HG03095 (cell line): ENCODE results near the gene SEPTIN2.
"Not testable (repeated sequence)": the region's sequence is repeated elsewhere in the genome, so short reads cannot be mapped to it uniquely, and the experiment has no call there.

Source experiments
- ATAC-seq: cut with Tn5 transposase; IDR thresholded peaks from one replicate; pipeline ENCODE4 v1.9.1; 2021; ENCODE audit warnings: moderate library complexity; ENCODE audit not compliant: unreplicated experiment

SEPTIN2 gene

DNA sequence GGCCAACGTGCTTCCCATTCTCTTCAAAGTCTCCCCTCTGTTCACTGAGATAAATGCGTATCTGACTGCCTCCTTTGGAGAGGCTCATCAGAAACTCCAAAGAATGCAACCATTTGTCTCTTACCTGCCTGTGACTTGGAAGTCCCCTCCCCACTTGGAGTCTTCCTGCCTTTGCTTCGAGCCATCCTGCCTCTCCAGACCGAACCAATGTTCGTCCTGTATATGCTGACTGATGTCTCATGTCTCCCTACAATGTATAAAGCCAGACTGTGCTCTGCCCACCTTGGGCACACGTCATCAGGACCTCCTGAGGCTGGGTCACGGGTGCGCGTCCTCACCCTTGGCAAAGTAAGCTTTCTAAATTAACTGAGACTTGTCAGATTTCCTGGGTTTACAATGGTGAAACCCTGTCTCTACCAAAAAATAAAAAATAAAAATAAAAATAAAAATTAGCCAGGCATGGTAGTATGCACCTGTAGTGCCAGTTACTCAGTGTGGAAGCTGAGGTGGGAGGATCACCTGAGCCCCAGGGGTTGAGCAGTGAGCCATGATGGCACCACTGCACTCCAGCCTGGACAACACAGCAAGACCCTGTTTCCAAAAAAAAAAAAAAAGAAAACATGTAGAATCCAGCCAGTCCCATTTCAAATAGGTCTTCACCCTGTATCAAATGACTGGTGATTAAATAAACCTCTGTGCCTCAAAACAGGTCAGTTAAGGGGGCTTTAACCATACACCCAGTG is 29.2 kb upstream of the SEPTIN2 start:
- ATAC-seq, result no peak

DNA sequence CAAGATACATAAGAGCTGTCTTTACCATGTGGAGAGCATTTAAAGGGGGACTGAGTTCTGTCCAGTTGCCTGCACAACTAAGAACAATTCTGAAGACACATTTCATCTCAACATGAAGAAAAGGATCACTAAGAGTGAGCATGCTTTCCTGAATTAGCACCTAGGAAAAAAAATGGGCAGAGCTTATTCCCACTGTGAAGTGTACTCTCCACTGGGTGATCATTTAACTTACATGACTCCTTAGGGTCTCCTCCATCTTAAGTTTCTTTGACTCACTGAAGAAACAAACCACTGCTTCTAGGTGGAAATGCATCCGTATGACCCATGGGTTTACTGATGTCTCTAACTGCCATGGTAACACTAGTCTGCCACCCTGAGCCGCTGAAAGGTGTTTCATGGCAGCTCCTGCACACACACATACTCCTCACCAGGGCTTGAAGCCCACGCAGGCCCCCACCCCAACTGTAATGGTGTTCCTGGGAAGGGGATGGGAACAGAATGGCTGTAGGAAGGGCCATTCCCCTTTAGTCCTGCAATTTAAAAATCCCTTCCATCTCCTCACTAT is 27.3 kb upstream of the SEPTIN2 start:
- ATAC-seq, result no peak

DNA sequence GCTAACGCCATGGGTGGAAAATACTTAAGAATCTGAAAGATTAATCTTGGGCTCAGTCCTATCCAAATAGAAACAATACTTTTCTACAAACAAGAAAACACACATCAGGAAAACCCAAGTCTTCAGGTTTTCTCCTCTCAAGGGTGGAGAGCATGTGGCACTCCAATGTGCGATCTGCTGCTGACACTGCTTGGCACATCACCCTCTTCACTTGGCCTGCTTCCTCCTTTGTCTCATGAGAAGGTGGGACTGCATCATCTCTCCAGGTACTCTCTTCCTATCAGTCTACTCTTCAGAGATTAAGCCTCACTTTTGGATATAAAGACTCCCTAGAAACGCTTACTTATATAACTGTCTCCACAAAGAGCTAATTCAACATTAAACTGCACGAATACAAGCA is 26.7 kb upstream of the SEPTIN2 start:
- no peak for ATAC-seq

DNA sequence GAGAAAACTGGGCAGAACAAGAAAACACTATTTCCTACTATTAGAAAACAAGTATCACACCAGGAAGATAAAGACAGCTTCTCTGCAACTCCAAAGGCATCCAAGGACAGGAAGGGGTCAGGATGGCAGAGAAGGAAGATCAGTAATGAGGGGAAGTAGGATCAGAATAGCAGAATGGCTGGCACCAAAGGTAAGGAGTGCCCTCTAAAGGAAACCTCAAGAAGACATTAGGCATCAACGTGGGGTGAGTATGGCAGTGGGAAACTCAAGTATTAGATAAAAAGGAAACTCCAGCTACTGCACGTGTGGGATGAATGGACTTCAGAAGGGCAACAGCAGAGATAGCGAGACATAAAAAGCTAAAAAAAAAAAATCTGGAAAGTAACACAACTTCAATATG is 26.1 kb upstream of the SEPTIN2 start:
- ATAC-seq, result no peak

DNA sequence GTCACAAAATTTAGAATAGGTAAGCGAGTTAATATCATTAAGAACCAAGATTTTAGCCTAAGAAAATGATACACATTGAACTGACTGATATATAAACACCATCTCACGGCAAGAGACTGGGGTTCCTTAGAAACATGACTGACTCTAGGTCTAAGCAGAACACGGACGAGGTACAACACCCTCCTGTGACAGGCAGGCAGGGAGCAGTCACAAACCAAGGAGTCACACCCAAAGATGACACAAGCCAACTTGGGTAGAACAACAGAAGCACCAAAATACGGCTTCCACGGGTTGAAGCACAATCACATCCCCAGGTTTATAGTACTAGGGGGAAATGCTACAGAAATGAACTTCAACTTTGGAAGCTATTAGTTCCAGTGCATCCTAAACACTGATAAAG is 24.6 kb upstream of the SEPTIN2 start:
- ATAC-seq, result no peak

DNA sequence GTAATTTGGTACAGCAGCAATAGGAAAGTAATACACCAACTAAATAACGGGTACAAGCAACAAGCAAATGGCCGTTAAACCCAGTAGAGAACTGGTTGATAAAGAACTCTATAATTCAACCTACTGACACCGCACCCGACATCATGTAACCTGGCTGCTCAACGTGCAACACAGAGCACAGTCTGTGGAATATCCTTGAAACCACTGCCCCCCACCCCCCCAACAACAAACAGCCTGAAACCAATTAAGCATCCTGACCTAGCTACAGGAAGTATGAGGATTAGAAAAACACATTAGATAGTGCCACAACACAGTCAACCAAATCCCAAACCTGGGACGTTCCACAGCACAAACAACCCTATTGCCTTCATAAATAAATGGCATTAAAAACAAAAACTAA is 23.7 kb upstream of the SEPTIN2 start:
- ATAC-seq, result no peak

DNA sequence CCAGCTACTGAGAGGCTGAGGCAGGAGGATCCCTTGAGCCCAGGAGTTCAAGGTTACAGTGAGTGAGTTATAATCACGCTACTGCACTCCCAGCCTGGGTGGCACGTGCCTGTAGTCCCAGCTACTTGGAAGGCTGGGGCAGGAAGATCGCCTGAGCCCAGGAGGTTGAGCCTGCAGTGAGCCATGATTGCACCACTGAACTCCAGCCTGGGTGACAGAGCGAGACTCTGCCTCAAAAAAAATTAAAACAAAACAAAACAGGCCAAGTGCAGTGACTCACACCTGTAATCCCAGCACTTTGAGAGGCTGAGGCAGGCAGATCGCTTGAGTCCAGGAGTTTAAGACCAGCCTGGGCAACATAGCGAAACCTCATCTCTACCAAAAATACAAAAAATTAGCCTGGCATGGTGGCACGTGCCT is 22.3 kb upstream of the SEPTIN2 start:
- not testable (repeated sequence) for ATAC-seq

DNA sequence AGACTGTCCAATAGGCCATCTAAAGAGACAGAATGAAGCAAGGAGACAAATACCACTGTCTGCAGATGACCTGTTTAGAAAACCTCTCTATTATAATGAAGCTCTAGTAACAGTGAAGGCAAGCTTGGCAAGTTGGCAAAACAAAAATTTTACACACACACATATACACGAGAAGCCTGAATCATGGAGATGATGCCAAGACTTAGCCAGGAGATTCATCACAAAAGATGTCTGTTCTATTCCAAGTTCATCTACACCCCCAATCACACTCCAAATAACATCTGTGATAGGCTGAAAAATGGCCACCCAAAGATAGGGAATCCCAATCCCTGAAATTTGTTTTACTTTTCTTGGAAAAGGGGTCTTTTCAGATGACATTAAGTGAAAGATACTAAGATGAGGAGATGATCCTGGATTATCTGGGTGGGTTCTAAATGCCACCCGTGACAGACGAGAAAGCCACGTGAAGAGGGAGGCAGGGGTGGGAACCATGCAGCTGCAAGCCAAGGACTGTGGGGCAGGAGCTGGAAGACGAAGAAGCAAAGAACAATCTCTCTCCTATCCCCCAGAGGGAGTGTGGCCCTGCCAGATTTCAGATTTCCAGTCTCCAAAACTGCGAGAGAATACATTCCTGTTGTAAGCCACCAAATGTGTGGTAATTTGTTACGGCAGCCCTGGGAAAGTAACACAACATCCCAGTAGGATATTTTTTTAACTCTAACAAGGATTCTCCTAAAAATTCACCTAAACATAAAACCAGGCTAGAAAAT is 20.2 kb upstream of the SEPTIN2 start:
- ATAC-seq, result no peak

DNA sequence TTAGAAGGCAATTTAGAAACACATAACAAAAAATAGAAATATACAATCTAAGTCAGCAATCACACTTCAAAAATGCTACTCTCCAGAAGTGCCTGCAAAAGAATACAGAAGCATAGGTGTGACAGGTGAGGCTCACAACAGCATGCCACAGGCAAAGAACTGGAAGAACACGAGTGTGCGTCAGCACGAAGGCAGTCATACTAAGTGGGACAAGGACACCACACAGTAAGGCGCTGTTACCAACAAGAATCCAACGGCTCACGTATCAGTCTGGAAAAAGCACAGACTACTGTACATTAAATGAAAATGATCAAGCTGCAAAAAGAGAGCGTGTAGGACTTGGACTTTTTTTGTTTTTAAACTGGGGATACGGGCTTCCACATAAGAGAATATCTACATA is 19.0 kb upstream of the SEPTIN2 start:
- ATAC-seq, result no peak

DNA sequence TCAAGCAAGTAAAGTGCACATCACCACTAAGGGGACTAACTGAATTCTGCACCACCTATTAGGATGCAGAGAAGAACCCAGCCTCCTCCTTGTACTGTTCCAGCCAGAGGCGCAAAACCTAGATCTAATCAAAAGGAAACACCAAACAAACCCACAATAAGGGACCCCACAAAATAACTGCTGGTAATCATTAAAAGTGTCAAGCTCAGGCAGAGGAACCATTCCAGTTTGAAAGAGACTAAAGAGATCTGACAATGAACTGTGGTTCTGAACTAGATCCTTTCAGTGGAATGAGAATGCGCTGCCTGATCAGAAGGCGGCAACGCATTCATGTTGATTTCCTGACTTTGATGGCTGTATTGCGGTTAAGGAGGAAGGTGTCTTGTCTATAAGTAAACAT is 17.1 kb upstream of the SEPTIN2 start:
- ATAC-seq, result no peak

DNA sequence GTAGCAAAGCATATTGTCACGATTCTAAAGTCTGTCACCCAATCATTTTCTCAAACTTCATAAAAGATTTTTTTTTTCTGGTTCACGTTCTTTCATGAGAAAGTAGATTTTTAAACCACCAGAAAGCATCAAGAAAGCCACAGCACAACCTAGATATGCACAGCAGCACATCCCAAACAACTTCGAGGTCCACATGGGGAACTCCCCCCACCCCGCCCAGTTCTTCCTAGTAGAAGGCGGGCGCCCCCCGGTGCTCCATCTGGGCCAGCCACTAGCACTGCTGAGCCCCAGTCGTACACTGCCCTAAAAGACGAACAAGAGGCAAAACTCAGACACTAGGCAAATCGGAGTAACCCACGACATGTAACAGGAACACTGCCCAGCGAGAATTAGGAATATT is 15.7 kb upstream of the SEPTIN2 start:
- no peak for ATAC-seq

DNA sequence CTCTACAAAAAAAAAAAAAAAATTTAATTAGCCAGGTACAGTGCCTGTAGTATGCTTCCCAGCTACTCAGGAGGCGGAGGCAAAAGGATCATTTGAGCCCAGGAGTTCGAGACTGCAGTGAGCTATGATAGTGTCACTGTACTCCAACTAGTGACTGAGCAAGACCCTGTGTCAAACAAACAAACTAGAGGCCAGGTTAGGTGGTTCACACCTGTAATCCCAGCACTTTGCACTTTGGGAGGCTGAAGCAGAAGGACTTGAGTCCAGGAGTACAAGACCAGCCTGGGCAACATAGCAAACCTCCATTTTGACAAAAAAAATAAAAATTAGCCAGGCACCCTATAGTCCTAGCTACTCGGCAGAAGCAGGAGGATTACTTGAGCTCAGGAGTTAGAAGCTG is 13.6 kb upstream of the SEPTIN2 start:
- ATAC-seq, result no peak

DNA sequence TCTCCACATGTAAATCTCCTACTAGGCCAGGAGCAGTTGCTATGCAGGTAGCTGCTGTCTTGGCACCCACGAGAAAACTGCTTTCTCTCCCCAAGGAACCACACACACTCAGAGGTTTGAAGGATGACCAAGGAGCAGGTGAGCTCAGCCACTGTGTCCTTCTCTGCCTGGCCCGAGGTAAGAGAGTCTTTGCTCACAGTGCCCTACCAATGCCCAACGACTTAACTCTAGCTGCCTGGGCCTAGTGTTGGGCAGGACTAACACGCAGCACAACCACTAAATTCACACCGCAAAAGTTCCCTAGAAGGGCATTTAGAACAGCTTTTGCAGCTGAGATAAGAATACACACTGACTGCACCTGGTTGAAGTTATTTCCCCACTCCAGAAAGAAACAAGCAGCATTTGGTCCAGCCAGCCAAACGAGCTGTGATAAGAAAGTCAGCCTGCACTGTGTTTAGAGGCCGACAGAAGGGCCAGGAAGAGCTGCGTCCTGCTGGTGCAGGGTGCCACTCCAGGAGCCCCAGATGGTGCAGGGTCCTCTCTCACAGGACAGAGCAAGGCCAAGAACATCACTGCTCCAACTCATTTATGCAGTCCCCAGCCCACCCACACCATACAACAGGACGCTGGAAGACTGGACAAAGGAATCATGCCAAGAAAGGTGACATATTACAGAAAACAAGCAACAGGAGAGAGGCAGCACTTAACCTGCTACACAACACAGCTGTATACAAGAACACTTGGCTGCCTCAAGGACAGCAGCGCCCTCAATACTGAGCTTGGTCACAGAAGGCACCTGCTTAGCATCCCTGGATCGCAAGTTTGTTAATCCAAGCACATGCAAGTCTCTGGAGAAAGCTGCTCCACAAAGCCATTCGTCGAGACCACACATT is 12.7 kb upstream of the SEPTIN2 start:
- ATAC-seq, result no peak

DNA sequence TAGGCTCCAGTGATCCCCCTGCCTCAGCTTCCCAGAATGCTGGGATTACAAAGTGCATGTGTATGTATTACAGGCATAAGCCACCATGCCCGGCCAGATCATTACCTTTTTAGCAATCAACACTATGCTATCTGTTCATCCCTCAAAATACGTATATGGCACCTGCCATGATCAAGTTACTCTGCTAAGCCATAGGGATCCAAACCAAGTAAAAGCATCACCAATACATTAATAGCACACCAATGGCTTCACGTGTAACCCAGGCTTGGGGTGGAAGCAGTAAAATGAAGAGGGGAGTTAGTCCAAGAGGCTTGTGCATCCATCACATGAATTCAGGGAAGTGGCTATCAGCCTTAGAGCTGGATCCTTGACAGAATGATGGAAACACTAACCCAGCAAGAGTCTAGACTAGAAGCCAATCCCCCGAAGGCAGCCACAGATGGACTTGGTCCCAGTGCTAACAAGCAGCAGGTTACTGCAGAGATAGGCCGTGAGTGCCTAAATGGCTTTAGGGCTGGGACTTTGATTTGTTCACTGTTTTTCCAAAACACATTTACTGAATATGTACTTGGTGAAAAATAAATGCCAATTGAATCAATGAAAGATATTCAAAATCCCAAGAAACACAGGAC is 11.6 kb upstream of the SEPTIN2 start:
- ATAC-seq, result no peak

DNA sequence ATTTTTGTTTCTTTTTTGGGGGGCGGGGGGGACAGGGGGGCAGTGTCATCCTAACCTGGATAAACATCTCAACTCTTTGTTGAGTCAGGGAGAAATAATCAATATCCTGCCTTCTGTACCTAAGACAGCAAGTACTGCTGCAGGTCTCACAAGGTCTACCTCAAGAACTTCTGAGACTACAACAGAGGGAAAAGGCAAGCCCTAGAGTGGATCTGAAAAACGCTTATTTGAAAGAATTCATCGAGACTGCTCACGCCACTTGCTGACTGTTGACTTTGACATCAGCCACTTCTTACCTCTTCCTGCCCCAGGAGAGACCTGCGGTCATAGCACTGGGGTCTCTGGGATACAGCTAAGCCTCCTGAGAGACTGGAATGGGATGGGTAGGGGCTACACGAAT is 8.7 kb upstream of the SEPTIN2 start:
- no peak for ATAC-seq

DNA sequence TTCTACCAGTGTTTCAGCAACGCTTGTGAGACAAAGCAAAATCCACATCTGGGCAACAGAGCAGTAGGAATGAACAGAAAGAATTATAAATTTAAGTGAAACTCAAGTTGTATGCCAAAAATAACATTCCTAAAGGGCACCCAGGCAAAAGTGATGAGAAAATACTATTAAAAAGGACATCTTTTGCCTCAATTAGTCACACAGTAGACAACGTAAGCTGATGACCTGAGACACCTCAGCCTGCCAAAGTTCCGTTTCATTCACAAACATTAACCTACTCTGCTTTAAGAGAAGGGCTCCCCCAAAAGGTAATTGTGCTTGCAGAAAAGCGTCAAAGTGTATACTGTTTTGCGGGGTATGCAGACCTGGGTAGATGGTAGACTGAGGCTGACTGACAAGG is 7.5 kb upstream of the SEPTIN2 start:
- no peak for ATAC-seq

DNA sequence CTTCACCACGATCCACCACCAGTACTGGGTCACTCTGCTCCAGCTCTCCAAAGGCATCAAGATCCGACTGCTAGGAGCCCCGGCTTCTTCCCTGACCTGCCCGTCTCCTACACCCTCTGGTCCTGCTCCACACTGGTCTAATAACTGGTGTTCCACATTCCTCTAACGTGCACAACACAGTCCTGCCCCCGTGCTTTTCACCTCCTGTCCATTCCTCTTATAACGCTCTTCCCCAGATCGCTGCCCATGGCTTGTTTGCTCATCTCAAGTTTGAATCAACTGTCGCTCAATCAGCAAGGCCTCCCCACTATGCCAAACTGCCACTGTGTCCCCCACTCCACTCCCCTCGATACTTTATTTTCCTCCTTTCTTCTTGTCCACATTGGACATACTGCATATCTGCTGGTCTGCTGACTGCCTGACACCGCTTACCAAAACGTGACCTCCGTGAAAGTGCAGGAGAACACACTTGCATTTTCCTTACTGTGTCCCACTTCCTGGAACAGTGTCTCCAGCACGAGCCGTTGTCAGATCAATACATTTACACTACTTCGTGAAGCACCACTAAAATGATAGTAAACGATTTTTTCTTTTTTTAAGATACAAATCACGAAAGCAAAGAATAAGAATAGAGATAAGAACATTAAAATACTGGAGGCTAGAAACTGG is 6.8 kb upstream of the SEPTIN2 start:
- no peak for ATAC-seq

DNA sequence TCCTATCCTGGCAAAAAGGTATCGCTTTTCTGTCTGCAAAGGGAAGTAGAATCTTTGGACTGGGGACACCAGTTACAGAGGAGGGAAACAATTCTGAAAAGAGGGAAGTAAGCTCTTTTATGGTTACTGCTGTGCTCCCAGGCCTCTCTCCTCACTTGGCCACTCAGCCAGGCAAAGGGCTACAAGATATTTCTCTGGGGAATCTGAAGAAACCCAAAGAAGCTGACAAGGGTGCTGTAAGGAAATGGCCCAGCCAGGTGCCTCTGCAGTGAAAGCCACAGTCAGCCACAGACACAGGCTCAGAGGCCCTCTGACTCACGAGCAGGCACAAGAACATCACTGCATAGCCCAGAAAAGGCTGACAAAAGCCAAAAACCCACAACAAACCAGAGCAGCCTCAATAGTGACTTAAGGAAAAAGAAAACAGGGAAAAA is 6.0 kb upstream of the SEPTIN2 start:
- ATAC-seq, result peak; percentile 43

DNA sequence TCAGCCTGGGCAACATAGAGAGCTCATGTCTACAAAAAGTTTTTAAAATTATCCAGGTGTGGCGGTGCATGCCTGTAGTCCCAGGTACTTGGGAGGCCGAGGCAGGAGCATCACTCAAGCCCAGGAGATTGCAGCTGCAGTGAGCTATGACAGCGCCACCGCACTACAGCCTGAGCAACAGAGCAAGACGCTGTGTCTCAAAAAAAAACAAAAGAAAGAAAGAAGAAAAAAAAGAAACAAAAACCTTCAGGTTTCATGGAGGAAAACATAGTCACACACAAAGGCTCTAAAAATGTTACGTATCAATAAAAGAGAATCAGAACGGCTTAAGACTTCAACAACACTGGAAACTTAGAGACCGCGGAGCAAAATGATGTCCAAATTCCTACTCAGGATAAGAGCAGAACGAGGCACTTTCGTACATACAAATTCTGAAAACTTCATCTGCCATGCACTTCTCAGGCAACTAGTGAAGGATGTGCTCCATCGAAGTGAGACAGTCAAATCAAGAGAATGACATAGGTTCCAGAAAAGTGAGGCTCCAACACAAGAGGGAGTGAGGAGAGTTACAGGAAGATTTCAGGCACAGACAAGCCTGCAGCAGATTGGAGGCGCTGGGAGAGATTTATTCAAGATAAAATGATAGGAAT is 4.7 kb upstream of the SEPTIN2 start:
- no peak for ATAC-seq

DNA sequence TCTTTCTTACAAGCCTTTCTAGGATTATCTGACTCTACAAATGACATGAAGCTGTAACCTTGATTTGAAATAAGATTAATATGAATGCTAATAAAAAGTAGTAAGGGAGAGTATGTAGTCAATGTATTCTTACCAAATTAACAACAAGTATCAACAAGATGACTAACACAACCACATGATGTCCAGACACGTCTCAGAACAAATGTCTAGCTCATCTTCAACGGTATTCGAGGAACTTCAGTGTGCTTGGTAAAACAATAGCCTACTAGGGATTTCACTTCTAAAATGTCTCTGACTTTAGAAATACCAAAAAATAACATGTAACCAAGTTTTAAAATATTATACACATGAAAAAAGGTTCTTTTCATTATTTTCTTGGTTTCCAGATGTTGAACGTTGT is 3.6 kb upstream of the SEPTIN2 start:
- ATAC-seq, result no peak
